HG02943 (cell line): ENCODE results near the gene OR1N1.
"Not testable (repeated sequence)": the region's sequence is repeated elsewhere in the genome, so short reads cannot be mapped to it uniquely, and the experiment has no call there.

Source experiments
- ATAC-seq: cut with Tn5 transposase; IDR thresholded peaks from one replicate; pipeline ENCODE4 v1.9.1; 2021; ENCODE audit warnings: mild to moderate bottlenecking, low read depth, moderate library complexity; ENCODE audit not compliant: unreplicated experiment

OR1N1 gene

GRCh38 chr9:122527193-122527592, at the start of gene OR1N1:
OR1N1 (minus strand) TSS chr9:122527293; CDS start chr9:122527293, 0 bp downstream.
- no peak for ATAC-seq

GRCh38 chr9:122572456-122572855, 45.4 kb upstream of the OR1N1 start:
- no peak for ATAC-seq

- ATAC-seq: no peak
Observed at GRCh38 chr9:122567901-122568300, 40.8 kb upstream of the OR1N1 start.

- ATAC-seq: no peak
Observed at GRCh38 chr9:122562134-122562760, 35.2 kb upstream of the OR1N1 start.

GRCh38 chr9:122561446-122561845, 34.4 kb upstream of the OR1N1 start:
- ATAC-seq: no peak

- no peak for ATAC-seq
Observed at GRCh38 chr9:122552812-122553211, 25.7 kb upstream of the OR1N1 start, which contains the start of gene OR1N2. OR1N2 (plus strand) TSS chr9:122553112; CDS start chr9:122553212, 100 bp downstream.

GRCh38 chr9:122551371-122551770, 24.3 kb upstream of the OR1N1 start:
- ATAC-seq: no peak

- no peak for ATAC-seq
Observed at GRCh38 chr9:122546196-122546595, 19.1 kb upstream of the OR1N1 start.

- ATAC-seq: no peak
Observed at GRCh38 chr9:122538757-122539156, 11.7 kb upstream of the OR1N1 start.

- ATAC-seq: not testable (repeated sequence)
Observed at GRCh38 chr9:122537066-122537465, 10.0 kb upstream of the OR1N1 start.

- ATAC-seq: no peak
Observed at GRCh38 chr9:122536134-122536533, 9.0 kb upstream of the OR1N1 start.

GRCh38 chr9:122531157-122531556, 4.1 kb upstream of the OR1N1 start:
- not testable (repeated sequence) for ATAC-seq

- no peak for ATAC-seq
Observed at GRCh38 chr9:122526602-122527001, 491 bp downstream of the OR1N1 start.

- no peak for ATAC-seq
Observed at GRCh38 chr9:122519376-122519775, 7.7 kb downstream of the OR1N1 start.

GRCh38 chr9:122518841-122519240, 8.3 kb downstream of the OR1N1 start, which contains the start of gene OR1J4:
OR1J4 (plus strand) TSS chr9:122519141; CDS start chr9:122519141, 0 bp downstream.
- no peak for ATAC-seq

- no peak for ATAC-seq
Observed at GRCh38 chr9:122518226-122518625, 8.9 kb downstream of the OR1N1 start.

- ATAC-seq: no peak
Observed at GRCh38 chr9:122510502-122510901, 16.6 kb downstream of the OR1N1 start, which contains the start of gene OR1J2. OR1J2 (plus strand) TSS chr9:122510802; CDS start chr9:122510802, 0 bp downstream.

GRCh38 chr9:122506964-122507363, 20.1 kb downstream of the OR1N1 start:
- no peak for ATAC-seq

- ATAC-seq: no peak
Observed at GRCh38 chr9:122498883-122499288, 28.2 kb downstream of the OR1N1 start.

GRCh38 chr9:122479062-122479461, 48.0 kb downstream of the OR1N1 start:
- ATAC-seq: no peak

- no peak for ATAC-seq
Observed at GRCh38 chr9:122477826-122478225, 49.3 kb downstream of the OR1N1 start, which contains the start of gene OR1J1. OR1J1 (minus strand) TSS chr9:122477926; CDS start chr9:122477926, 0 bp downstream.

GRCh38 chr9:122477346-122477745, 49.7 kb downstream of the OR1N1 start:
- ATAC-seq: no peak
